A549 (cell line): ENCODE results near the gene CEP135. TPM values are rescaled to one million over a fixed set of nuclear protein-coding genes. Genes with fewer than 3 reads are reported as not detected.

ENCODE experiments used
- ATAC-seq, 2 experiments: fragments of 200-7000 bp in 1 of 2; fragments of >200 bp in 1 of 2; cut with Nextera tagmentation in 1 of 2; cut with Tn5 transposase in 1 of 2; 3 replicates each; pipeline versions ENCODE4 v1.8.0 to v1.9.1; 2018 to 2020; ENCODE audit warnings: mild to moderate bottlenecking in 1 of 2, moderate library complexity in 1 of 2
- CTCF ChIA-PET: fragments of 300-600 bp; sonication (Branson Sonifier 250); formaldehyde crosslinking; extraction: SDS; loops from one replicate; lab custom pipeline; 2021; ENCODE audit warnings: antibody characterized with exemption, inconsistent platforms; lab: Yijun Ruan, JAX
- POLR2A ChIA-PET: fragments of 350-600 bp; formaldehyde crosslinking; extraction: SDS; loops from one replicate; lab custom pipeline; 2021; ENCODE audit warnings: antibody characterized with exemption, inconsistent platforms; lab: Yijun Ruan, JAX
- DNase-seq, 2 experiments: peaks; one replicate each; pipeline versions ENCODE4 v3.0.0 to v3.0.0-alpha.2; 2011 to 2016; ENCODE audit warnings: low read depth in 1 of 2, low spot score in 1 of 2
- FAIRE-seq: peaks from 2 replicates; lab custom pipeline; 2011; peaks lifted over from hg19 to GRCh38; lab: Jason Lieb, UNC
- H3K27ac ChIP-seq, 2 experiments: fragments of >200 bp; sonication (Bioruptor Twin); formaldehyde crosslinking; 3 replicates each; pipeline ENCODE4 v1.5.1; 2016 to 2017
- H3K4me1 ChIP-seq: fragments of >200 bp; sonication (Bioruptor Twin); formaldehyde crosslinking; 3 replicates; pipeline ENCODE4 v1.6.1; 2016
- H3K4me2 ChIP-seq: fragments of >200 bp; sonication (Bioruptor Twin); formaldehyde crosslinking; 3 replicates; pipeline ENCODE4 v1.6.1; 2016
- H3K4me3 ChIP-seq: fragments of >200 bp; sonication (Bioruptor Twin); formaldehyde crosslinking; 3 replicates; pipeline ENCODE4 v1.5.1; 2016
- H3K9me3 ChIP-seq: fragments of >200 bp; sonication (Bioruptor Twin); formaldehyde crosslinking; 3 replicates; pipeline ENCODE4 v1.6.1; 2016
- BHLHE40 ChIP-seq: IDR thresholded peaks from 2 replicates; pipeline ENCODE4 v1.6.1; 2012; ENCODE audit warnings: low read depth, low read length, inconsistent platforms
- CBX8 ChIP-seq: fragments of 200-600 bp; sonication (generic); IDR thresholded peaks from 2 replicates; pipeline ENCODE4 v1.6.1; 2016
- FOSB ChIP-seq: fragments of 250-450 bp; sonication (Bioruptor Pico); IDR thresholded peaks from 2 replicates; pipeline ENCODE4 v1.5.0; 2020; ENCODE audit warnings: mild to moderate bottlenecking, moderate library complexity
- FOXS1 ChIP-seq: fragments of 250-450 bp; sonication (Bioruptor Pico); IDR thresholded peaks from 2 replicates; pipeline ENCODE4 v1.5.0; 2020; ENCODE audit warnings: mild to moderate bottlenecking, moderate library complexity
- HOXA7 ChIP-seq: fragments of 250-450 bp; sonication (Bioruptor Pico); IDR thresholded peaks from 2 replicates; pipeline ENCODE4 v1.5.0; 2020; ENCODE audit warnings: mild to moderate bottlenecking, moderate library complexity
- HOXB13 ChIP-seq: fragments of 250-450 bp; sonication (Bioruptor Pico); IDR thresholded peaks from 2 replicates; pipeline ENCODE4 v1.5.0; 2020; ENCODE audit warnings: low read depth, mild to moderate bottlenecking, moderate library complexity
- JUN ChIP-seq, 2 experiments: fragments of >200 bp; sonication (Bioruptor Twin); formaldehyde crosslinking; IDR thresholded peaks; 2 replicates in 1 of 2; 3 replicates in 1 of 2; pipeline ENCODE4 v1.6.1; 2016 to 2017
- JUNB ChIP-seq: fragments of >200 bp; sonication (Bioruptor Twin); formaldehyde crosslinking; IDR thresholded peaks from 2 replicates; pipeline ENCODE4 v1.6.1; 2016
- MAZ ChIP-seq: fragments of 150-350 bp; IDR thresholded peaks from 2 replicates; pipeline ENCODE4 v1.6.1; 2014; ENCODE audit warnings: antibody characterized with exemption, low read depth, low read length, borderline replicate concordance
- PHF8 ChIP-seq: fragments of 200-600 bp; sonication (generic); IDR thresholded peaks from 2 replicates; pipeline ENCODE4 v1.6.1; 2016; ENCODE audit warnings: low read depth, mild to moderate bottlenecking, antibody characterized with exemption, moderate library complexity, borderline replicate concordance
- POLR2A ChIP-seq: IDR thresholded peaks from 2 replicates; pipeline ENCODE4 v1.6.1; 2012; ENCODE audit warnings: mild to moderate bottlenecking, low read length
- RARB ChIP-seq: fragments of 250-450 bp; sonication (Bioruptor Pico); IDR thresholded peaks from 2 replicates; pipeline ENCODE4 v1.8.0; 2021; ENCODE audit warnings: mild to moderate bottlenecking, moderate library complexity
- SMC3 ChIP-seq: fragments of >200 bp; sonication (Bioruptor Twin); formaldehyde crosslinking; IDR thresholded peaks from 3 replicates; pipeline ENCODE4 v1.6.1; 2018; ENCODE audit warnings: inconsistent platforms
- TFCP2L1 ChIP-seq: fragments of 250-450 bp; sonication (Bioruptor Pico); IDR thresholded peaks from 2 replicates; pipeline ENCODE4 v1.5.0; 2021; ENCODE audit warnings: mild to moderate bottlenecking
- TP53 ChIP-seq: fragments of 250-450 bp; sonication (Bioruptor Pico); IDR thresholded peaks from 2 replicates; pipeline ENCODE4 v1.5.0; 2021; ENCODE audit warnings: mild to moderate bottlenecking, moderate library complexity
- ZFP36 ChIP-seq: fragments of 450-650 bp; IDR thresholded peaks from 2 replicates; pipeline ENCODE4 v1.6.1; 2014; ENCODE audit warnings: borderline replicate concordance; ENCODE audit not compliant: partially characterized antibody
- WGBS: methylation state at CpG from one replicate; pipeline ENCODE4 v1.1.6; 2017; ENCODE audit errors: missing lambda C conversion rate; 5-methylcytosine and 5-hydroxymethylcytosine counted together
- polyA plus RNA-seq, 4 experiments: library from polyadenylated mRNA; depleted of rRNA in 3 of 4; stranded (reverse); fragments of >200 nt; fragmentation: RNase III in 1 of 4; extraction: RNeasy Plus Mini Kit Qiagen cat#74134 plus additional on column Dnase treatment in 1 of 4; gene quantifications; 2 replicates in 3 of 4; 3 replicates in 1 of 4; pipeline ENCODE4 v1.2.3, GENCODE V29; 2011 to 2017
- TF ChIP-seq, protein P1 (sequence below): fragments of 200-600 bp; sonication (generic); IDR thresholded peaks from 2 replicates; pipeline ENCODE4 v1.6.1; 2016; ENCODE audit warnings: antibody characterized with exemption, mild to moderate bottlenecking, moderate library complexity
- TF ChIP-seq, protein P2 (sequence below): fragments of >200 bp; sonication (Bioruptor Twin); formaldehyde crosslinking; IDR thresholded peaks from 3 replicates; pipeline ENCODE4 v1.5.1; 2016
- TF ChIP-seq, protein P3 (sequence below): fragments of 250-450 bp; sonication (Bioruptor Pico); IDR thresholded peaks from 2 replicates; pipeline ENCODE4 v1.5.0; 2021; ENCODE audit warnings: mild to moderate bottlenecking, moderate library complexity, borderline replicate concordance
- TF ChIP-seq, protein P4 (sequence below): IDR thresholded peaks from 2 replicates; pipeline ENCODE4 v1.6.1; 2012
- TF ChIP-seq, protein P5 (sequence below): fragments of 250-450 bp; sonication (Bioruptor Pico); IDR thresholded peaks from 2 replicates; pipeline ENCODE4 v1.5.0; 2020; ENCODE audit warnings: low read depth, mild to moderate bottlenecking, moderate library complexity

CEP135 gene
- polyA plus RNA-seq, 2 of the 4 experiments (the other 2 are of a cell fraction), result 7.3 to 10.6 TPM

DNA sequence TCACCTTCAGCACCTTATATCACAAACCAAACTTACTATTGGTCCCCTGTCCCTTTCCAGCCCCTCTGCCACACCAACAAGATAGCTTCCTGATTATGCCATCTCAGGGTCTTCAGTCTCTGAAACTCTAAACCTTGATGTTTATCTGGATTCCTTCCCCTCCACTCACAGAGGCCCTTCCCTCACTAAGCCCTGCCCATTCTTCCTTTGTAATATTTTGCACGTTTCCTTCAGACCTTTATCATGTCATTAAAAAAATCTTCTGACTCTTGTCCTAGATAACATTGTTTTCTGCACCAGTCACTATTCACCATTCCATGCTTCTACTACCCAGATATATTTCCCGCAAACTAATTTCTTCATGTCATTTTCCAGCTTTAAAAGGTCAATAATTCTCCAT, 17.7 kb upstream of the CEP135 start (continued):
- TF ChIP-seq, protein P1, sequence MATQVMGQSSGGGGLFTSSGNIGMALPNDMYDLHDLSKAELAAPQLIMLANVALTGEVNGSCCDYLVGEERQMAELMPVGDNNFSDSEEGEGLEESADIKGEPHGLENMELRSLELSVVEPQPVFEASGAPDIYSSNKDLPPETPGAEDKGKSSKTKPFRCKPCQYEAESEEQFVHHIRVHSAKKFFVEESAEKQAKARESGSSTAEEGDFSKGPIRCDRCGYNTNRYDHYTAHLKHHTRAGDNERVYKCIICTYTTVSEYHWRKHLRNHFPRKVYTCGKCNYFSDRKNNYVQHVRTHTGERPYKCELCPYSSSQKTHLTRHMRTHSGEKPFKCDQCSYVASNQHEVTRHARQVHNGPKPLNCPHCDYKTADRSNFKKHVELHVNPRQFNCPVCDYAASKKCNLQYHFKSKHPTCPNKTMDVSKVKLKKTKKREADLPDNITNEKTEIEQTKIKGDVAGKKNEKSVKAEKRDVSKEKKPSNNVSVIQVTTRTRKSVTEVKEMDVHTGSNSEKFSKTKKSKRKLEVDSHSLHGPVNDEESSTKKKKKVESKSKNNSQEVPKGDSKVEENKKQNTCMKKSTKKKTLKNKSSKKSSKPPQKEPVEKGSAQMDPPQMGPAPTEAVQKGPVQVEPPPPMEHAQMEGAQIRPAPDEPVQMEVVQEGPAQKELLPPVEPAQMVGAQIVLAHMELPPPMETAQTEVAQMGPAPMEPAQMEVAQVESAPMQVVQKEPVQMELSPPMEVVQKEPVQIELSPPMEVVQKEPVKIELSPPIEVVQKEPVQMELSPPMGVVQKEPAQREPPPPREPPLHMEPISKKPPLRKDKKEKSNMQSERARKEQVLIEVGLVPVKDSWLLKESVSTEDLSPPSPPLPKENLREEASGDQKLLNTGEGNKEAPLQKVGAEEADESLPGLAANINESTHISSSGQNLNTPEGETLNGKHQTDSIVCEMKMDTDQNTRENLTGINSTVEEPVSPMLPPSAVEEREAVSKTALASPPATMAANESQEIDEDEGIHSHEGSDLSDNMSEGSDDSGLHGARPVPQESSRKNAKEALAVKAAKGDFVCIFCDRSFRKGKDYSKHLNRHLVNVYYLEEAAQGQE, result no peak
- no peak for TF ChIP-seq MAZ
- TF ChIP-seq, protein P2, sequence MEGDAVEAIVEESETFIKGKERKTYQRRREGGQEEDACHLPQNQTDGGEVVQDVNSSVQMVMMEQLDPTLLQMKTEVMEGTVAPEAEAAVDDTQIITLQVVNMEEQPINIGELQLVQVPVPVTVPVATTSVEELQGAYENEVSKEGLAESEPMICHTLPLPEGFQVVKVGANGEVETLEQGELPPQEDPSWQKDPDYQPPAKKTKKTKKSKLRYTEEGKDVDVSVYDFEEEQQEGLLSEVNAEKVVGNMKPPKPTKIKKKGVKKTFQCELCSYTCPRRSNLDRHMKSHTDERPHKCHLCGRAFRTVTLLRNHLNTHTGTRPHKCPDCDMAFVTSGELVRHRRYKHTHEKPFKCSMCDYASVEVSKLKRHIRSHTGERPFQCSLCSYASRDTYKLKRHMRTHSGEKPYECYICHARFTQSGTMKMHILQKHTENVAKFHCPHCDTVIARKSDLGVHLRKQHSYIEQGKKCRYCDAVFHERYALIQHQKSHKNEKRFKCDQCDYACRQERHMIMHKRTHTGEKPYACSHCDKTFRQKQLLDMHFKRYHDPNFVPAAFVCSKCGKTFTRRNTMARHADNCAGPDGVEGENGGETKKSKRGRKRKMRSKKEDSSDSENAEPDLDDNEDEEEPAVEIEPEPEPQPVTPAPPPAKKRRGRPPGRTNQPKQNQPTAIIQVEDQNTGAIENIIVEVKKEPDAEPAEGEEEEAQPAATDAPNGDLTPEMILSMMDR, result no peak
- TF ChIP-seq SMC3, result no peak
- TF ChIP-seq, all 56 proteins: peak for 0

DNA sequence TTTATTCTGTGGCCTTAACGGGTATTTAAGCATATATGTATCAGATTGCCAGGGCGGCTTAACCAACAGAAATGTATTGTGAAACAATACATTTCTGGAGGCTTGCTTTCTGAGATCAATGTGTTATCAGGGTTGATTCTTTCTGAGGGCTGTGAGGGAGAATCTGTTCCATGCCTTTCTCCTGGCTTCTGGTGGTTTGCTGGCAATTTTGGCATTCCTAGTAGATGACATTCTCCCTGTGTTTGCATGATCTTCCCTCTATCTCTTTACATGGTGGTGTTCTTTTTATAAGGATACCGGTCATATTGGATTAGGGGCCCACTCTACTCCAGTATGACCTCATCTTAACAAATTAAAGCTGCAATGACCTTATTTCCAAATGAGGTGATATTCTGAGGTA, 16.9 kb upstream of the CEP135 start:
- Histone ChIP-seq H3K9me3 (no peaks in the 10 kb centered on the region), H3K27ac (no peak overlapping the region), H3K4me2 (no peak overlapping the region), H3K4me1 (no peaks in the 10 kb centered on the region), H3K4me3 (no peak overlapping the region)
- no peak for FAIRE-seq
- CTCF ChIA-PET, result interaction anchor here (1.0 to 1.9 kb wide), 2 partner anchors 17 to 174 kb away, joined by 3 to 6 read pairs; partner anchors contain the start of gene CEP135
- no peak for DNase-seq
- TF ChIP-seq RARB (CRISPR knock-in tag), result no peak
- TF ChIP-seq FOXS1, result no peak
- ATAC-seq, result no peak
- WGBS, result 48% methylated on average over 3 of the region's 3 CpGs
- POLR2A ChIA-PET, result no interaction called here

DNA sequence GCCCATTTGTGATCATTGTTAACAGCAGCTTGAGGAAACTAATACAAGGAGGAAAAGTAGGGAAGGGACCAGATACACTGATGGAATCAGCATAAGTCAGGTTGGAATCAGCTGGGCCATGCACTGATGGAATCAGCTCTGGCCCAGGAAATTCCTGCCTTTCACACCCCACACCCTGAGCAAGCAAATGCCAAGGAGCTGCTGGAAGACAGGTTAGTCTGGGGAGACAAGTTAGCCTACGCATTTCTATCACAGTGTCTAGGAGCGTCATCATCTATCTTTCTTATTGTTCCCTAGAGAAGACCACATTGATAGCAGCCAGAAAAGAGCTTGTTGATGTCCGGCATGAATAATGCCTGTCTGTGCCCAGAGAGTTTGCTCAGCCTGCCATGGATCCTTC, 16.2 kb upstream of the CEP135 start:
- CTCF ChIA-PET, result interaction anchor here (0.6 to 1.9 kb wide), 2 partner anchors 16 to 63 kb away, joined by 3 to 6 read pairs; partner anchors contain the start of gene CEP135
- no peak overlapping the region for H3K4me2 ChIP-seq
- WGBS, result 90% methylated on average over 3 of the region's 3 CpGs

DNA sequence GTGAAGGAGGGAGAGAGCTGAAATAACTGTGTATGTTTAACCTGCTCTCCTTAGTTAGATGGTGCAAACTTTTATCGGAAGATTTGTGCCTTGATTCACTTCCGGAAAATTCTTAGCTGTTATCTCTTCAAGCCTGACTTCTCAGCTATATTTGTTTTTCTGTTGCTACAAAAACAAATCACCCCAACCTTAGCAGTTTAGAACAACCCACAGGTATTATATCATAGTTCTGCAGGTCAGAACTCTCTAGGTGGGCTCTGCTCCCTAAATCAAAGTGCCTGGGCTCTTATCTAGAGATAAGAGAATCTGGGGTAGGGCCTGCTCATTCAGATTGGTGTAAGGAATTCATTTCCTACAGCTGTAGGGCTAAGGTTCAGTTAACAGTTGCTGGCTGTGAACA, 15.1 kb upstream of the CEP135 start:
- Histone ChIP-seq H3K4me3 (no peak overlapping the region), H3K27ac (no peak overlapping the region), H3K9me3 (peaks cover 4% of the 10 kb centered on the region; the same call in 1 of the 3 replicates)
- CTCF ChIA-PET, result interaction anchor here (2.2 kb wide), 1 partner anchor 15 kb away, joined by 11 read pairs; the partner anchor contains the start of gene CEP135
- ATAC-seq, result no peak
- no peak for FAIRE-seq
- no peak for DNase-seq
- TF ChIP-seq TP53 (CRISPR knock-in tag) (no peak), HOXA7 (no peak), TFCP2L1 (no peak), JUNB (no peak), CBX8 (no peak), RARB (CRISPR knock-in tag) (no peak), POLR2A (no peak), JUN (IDR thresholded peaks at IDR 0.05) (no peak), FOSB (CRISPR knock-in tag) (no peak), BHLHE40 (no peak), ZFP36 (no peak)
- TF ChIP-seq, protein P3, sequence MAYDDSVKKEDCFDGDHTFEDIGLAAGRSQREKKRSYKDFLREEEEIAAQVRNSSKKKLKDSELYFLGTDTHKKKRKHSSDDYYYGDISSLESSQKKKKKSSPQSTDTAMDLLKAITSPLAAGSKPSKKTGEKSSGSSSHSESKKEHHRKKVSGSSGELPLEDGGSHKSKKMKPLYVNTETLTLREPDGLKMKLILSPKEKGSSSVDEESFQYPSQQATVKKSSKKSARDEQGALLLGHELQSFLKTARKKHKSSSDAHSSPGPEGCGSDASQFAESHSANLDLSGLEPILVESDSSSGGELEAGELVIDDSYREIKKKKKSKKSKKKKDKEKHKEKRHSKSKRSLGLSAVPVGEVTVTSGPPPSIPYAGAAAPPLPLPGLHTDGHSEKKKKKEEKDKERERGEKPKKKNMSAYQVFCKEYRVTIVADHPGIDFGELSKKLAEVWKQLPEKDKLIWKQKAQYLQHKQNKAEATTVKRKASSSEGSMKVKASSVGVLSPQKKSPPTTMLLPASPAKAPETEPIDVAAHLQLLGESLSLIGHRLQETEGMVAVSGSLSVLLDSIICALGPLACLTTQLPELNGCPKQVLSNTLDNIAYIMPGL (CRISPR knock-in tag), result no peak
- TF ChIP-seq, protein P4, sequence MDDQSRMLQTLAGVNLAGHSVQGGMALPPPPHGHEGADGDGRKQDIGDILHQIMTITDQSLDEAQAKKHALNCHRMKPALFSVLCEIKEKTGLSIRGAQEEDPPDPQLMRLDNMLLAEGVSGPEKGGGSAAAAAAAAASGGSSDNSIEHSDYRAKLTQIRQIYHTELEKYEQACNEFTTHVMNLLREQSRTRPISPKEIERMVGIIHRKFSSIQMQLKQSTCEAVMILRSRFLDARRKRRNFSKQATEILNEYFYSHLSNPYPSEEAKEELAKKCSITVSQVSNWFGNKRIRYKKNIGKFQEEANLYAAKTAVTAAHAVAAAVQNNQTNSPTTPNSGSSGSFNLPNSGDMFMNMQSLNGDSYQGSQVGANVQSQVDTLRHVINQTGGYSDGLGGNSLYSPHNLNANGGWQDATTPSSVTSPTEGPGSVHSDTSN, result no peak
- TF ChIP-seq, protein P5, sequence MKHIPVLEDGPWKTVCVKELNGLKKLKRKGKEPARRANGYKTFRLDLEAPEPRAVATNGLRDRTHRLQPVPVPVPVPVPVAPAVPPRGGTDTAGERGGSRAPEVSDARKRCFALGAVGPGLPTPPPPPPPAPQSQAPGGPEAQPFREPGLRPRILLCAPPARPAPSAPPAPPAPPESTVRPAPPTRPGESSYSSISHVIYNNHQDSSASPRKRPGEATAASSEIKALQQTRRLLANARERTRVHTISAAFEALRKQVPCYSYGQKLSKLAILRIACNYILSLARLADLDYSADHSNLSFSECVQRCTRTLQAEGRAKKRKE (CRISPR knock-in tag), result no peak
- TF ChIP-seq, protein P2, result no peak
- TF ChIP-seq, all 56 proteins: peak for 0
- POLR2A ChIA-PET, result interaction anchor here (0.6 kb wide), 1 partner anchor 16 kb away, joined by 6 read pairs; the partner anchor contains the start of gene CEP135
- WGBS, result 92% methylated on average over 2 of the region's 2 CpGs
- no peak overlapping the region for H3K4me2 ChIP-seq
- no peaks in the 10 kb centered on the region for H3K4me1 ChIP-seq

More for the DNA sequence above, 16.2 kb upstream of the CEP135 start:
- Histone ChIP-seq H3K27ac (no peak overlapping the region), H3K9me3 (peaks cover 4% of the 10 kb centered on the region; the same call in 1 of the 3 replicates), H3K4me3 (no peak overlapping the region), H3K4me1 (no peaks in the 10 kb centered on the region)
- no peak for DNase-seq
- ATAC-seq, result no peak
- TF ChIP-seq PHF8 (no peak), CBX8 (no peak), HOXB13 (CRISPR knock-in tag) (no peak)
- FAIRE-seq, result no peak
- POLR2A ChIA-PET, result no interaction called here
